HEK293T (cell line): Measurements from ENCODE around the gene VAV2.
"Not testable (repeated sequence)": the region's sequence is repeated elsewhere in the genome, so short reads cannot be mapped to it uniquely, and the experiment has no call there.

ENCODE experiments used
- CTCF ChIA-PET: fragments of 350-600 bp; formaldehyde crosslinking; extraction: SDS; loops from one replicate; lab custom pipeline; 2021; ENCODE audit warnings: antibody characterized with exemption, inconsistent platforms; lab: Yijun Ruan, JAX
- POLR2A ChIA-PET: fragments of 350-600 bp; formaldehyde crosslinking; extraction: SDS; loops from one replicate; lab custom pipeline; 2020; ENCODE audit warnings: antibody characterized with exemption, inconsistent platforms; lab: Yijun Ruan, JAX
- DNase-seq: peaks from one replicate; pipeline ENCODE4 v3.0.0; 2012; ENCODE audit warnings: mixed read lengths; ENCODE audit errors: extremely low spot score
- ARNT ChIP-seq: fragments of 450-650 bp; IDR thresholded peaks from 2 replicates; pipeline ENCODE4 v1.6.1; 2017; ENCODE audit warnings: mild to moderate bottlenecking
- BHLHE40 ChIP-seq: fragments of 450-650 bp; IDR thresholded peaks from 2 replicates; pipeline ENCODE4 v1.6.1; 2016; ENCODE audit warnings: mild to moderate bottlenecking, moderate library complexity, borderline replicate concordance
- CTBP1 ChIP-seq: fragments of 450-650 bp; IDR thresholded peaks from 2 replicates; pipeline ENCODE4 v1.6.1; 2016; ENCODE audit warnings: borderline replicate concordance
- ELF4 ChIP-seq: fragments of 450-650 bp; IDR thresholded peaks from 2 replicates; pipeline ENCODE4 v1.6.1; 2017; ENCODE audit warnings: antibody characterized with exemption
- FOXA1 ChIP-seq: fragments of 450-650 bp; IDR thresholded peaks from 2 replicates; pipeline ENCODE4 v1.6.1; 2016; ENCODE audit warnings: mild to moderate bottlenecking
- FOXK2 ChIP-seq: fragments of 450-650 bp; IDR thresholded peaks from 2 replicates; pipeline ENCODE4 v1.6.1; 2016; ENCODE audit warnings: mild to moderate bottlenecking
- FOXM1 ChIP-seq: fragments of 450-650 bp; IDR thresholded peaks from 2 replicates; pipeline ENCODE4 v1.6.1; 2017; ENCODE audit warnings: mild to moderate bottlenecking, borderline replicate concordance
- HDGF ChIP-seq: fragments of 450-650 bp; IDR thresholded peaks from 2 replicates; pipeline ENCODE4 v1.6.1; 2017; ENCODE audit warnings: antibody characterized with exemption, borderline replicate concordance
- L3MBTL2 ChIP-seq: fragments of 450-650 bp; conservative IDR thresholded peaks from 2 replicates; pipeline ENCODE4 v1.6.1; 2016; ENCODE audit warnings: mild to moderate bottlenecking
- LEF1 ChIP-seq: fragments of 450-650 bp; IDR thresholded peaks from 2 replicates; pipeline ENCODE4 v1.6.1; 2017; ENCODE audit warnings: mild to moderate bottlenecking, borderline replicate concordance
- NFRKB ChIP-seq: fragments of 450-650 bp; IDR thresholded peaks from 2 replicates; pipeline ENCODE4 v1.6.1; 2016; ENCODE audit warnings: mild to moderate bottlenecking, moderate library complexity
- PKNOX1 ChIP-seq: fragments of 450-650 bp; IDR thresholded peaks from 2 replicates; pipeline ENCODE4 v1.6.1; 2016
- SP1 ChIP-seq: fragments of 450-650 bp; IDR thresholded peaks from 2 replicates; pipeline ENCODE4 v1.6.1; 2017
- SUZ12 ChIP-seq: fragments of 450-650 bp; IDR thresholded peaks from 2 replicates; pipeline ENCODE4 v1.6.1; 2016; ENCODE audit warnings: mild to moderate bottlenecking
- TARDBP ChIP-seq: fragments of 450-650 bp; IDR thresholded peaks from 2 replicates; pipeline ENCODE4 v1.6.1; 2016
- ZNF384 ChIP-seq: fragments of 450-650 bp; IDR thresholded peaks from 2 replicates; pipeline ENCODE4 v1.6.1; 2016

VAV2 gene

GRCh38 chr9:133897675-133898074 lies 94.4 kb downstream of the VAV2 start:
- ChIA-PET CTCF (no interaction called here), POLR2A (no interaction called here)
- no peak for TF ChIP-seq FOXM1
- no peak for TF ChIP-seq LEF1
- no peak for TF ChIP-seq ELF4
- TF ChIP-seq L3MBTL2 = no peak
- no peak for TF ChIP-seq CTBP1
- TF ChIP-seq HDGF = no peak
- no peak for TF ChIP-seq SUZ12
- no peak for DNase-seq

- DNase-seq, POLR2A ChIA-PET, CTCF ChIA-PET: not testable (repeated sequence)
Observed at GRCh38 chr9:133896007-133896406, 96.1 kb downstream of the VAV2 start.

GRCh38 chr9:133895335-133895734 lies 96.8 kb downstream of the VAV2 start:
- POLR2A ChIA-PET = no interaction called here
- CTCF ChIA-PET = no interaction called here
- DNase-seq = no peak
- TF ChIP-seq SP1 (no peak), FOXK2 (no peak), TARDBP (no peak), SUZ12 (no peak), PKNOX1 (no peak), ELF4 (no peak), ZNF384 (no peak), FOXM1 (no peak), HDGF (no peak), FOXA1 (no peak), CTBP1 (no peak), L3MBTL2 (no peak), BHLHE40 (no peak), ARNT (no peak), NFRKB (no peak), LEF1 (no peak)

- no peak for DNase-seq
- CTCF ChIA-PET = no interaction called here
- POLR2A ChIA-PET = no interaction called here
- no peak for TF ChIP-seq FOXA1
- no peak for TF ChIP-seq SUZ12
- no peak for TF ChIP-seq LEF1
- TF ChIP-seq ELF4 = no peak
- TF ChIP-seq PKNOX1 = no peak
- no peak for TF ChIP-seq FOXK2
- TF ChIP-seq SP1 = no peak
- TF ChIP-seq CTBP1 = no peak
- no peak for TF ChIP-seq BHLHE40
- TF ChIP-seq ZNF384 = no peak
- no peak for TF ChIP-seq FOXM1
- TF ChIP-seq L3MBTL2 = no peak
- no peak for TF ChIP-seq HDGF
- no peak for TF ChIP-seq ARNT
- no peak for TF ChIP-seq TARDBP
- no peak for TF ChIP-seq NFRKB
Observed at GRCh38 chr9:133894377-133895321, 97.5 kb downstream of the VAV2 start.

GRCh38 chr9:133893191-133893994 lies 98.7 kb downstream of the VAV2 start:
- CTCF ChIA-PET = no interaction called here
- TF ChIP-seq L3MBTL2 = no peak
- TF ChIP-seq FOXM1 = no peak
- no peak for TF ChIP-seq HDGF
- no peak for TF ChIP-seq LEF1
- no peak for TF ChIP-seq ELF4
- no peak for TF ChIP-seq ARNT
- no peak for TF ChIP-seq FOXK2
- no peak for TF ChIP-seq PKNOX1
- TF ChIP-seq ZNF384 = no peak
- TF ChIP-seq BHLHE40 = no peak
- no peak for TF ChIP-seq SUZ12
- TF ChIP-seq CTBP1 = no peak
- no peak for TF ChIP-seq SP1
- no peak for TF ChIP-seq FOXA1
- no peak for TF ChIP-seq TARDBP
- no peak for TF ChIP-seq NFRKB
- POLR2A ChIA-PET = no interaction called here
- DNase-seq = no peak
